Stimulated activated CD8-positive, alpha-beta memory T cell treated with anti-CD3 and anti-CD28 coated beads, Interleukin-15, amount 100 ng/mL, for 1 hour (primary cell): ENCODE measurements around the gene FKBP1A.
"Not testable (repeated sequence)": the region's sequence is repeated elsewhere in the genome, so short reads cannot be mapped to it uniquely, and the experiment has no call there.

Source experiments
- DNase-seq: peaks from one replicate; pipeline ENCODE4 v3.0.0-alpha.2; 2020; ENCODE audit warnings: low read depth

Gene FKBP1A

DNA sequence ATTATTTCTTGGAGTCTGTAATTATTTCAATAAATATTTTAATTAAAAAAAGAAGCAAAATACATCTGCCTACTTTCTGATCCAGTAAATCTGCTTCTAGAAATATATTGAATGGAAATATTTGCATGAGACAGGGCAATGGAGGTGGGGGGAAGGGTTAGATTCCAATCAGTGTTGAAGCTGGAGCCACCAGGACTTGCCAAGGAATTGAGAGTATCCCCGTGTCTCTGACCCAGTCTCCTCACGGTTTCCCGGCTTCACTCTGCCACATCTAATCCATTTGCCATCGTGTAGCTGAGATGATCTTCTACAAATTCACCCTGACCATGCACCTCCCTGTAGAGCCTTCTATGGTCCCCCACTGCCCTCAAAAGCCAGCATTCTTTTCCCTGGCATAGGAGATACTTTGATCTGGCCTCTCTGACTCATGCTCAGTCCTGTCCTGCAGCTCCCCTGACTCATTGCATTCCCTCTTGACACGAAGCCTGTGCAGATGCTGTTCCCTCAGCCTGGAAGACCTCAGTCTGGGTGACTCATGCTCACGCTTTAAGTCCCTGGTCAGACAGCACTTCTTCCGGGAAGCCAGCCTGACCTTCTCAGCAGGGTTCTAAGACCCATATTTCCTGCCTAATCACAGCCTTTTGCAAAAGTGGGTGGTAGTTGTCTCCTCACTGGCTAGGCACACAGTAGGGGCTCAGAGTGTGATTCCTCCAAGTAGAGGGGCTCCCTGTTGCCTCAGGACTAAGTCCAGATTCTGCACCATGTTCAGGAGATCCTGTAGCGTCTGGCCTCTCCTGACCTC, 23.0 kb upstream of the FKBP1A start:
- DNase-seq, result no peak

GRCh38 chr20:1414982-1415381, 22.1 kb upstream of the FKBP1A start:
- DNase-seq, result no peak

DNA sequence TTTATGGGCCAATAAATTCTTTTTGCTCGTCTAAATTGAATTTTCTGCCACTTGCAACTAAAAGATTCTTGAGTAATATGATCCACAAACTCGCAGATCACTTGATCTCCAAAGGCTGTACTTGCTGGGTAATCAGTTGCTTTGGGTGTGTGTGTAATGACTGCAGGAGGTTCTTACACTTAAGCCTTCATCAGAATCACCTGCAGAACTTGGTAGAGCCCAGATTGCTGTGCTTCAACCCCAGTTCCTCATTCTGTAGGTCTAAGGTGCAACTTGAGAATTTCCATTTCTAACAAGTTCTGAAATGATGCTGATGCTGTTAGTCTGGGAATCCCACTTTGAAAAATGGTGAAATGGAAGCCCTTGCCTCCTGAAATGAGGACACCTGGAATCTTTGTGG, 12.9 kb upstream of the FKBP1A start:
- DNase-seq, result no peak

GRCh38 chr20:1403624-1404023, 10.8 kb upstream of the FKBP1A start:
- DNase-seq, result no peak

- no peak for DNase-seq
Measured at GRCh38 chr20:1402149-1402548, 9.3 kb upstream of the FKBP1A start.

- no peak for DNase-seq
Measured at GRCh38 chr20:1401451-1401907, 8.6 kb upstream of the FKBP1A start.

DNA sequence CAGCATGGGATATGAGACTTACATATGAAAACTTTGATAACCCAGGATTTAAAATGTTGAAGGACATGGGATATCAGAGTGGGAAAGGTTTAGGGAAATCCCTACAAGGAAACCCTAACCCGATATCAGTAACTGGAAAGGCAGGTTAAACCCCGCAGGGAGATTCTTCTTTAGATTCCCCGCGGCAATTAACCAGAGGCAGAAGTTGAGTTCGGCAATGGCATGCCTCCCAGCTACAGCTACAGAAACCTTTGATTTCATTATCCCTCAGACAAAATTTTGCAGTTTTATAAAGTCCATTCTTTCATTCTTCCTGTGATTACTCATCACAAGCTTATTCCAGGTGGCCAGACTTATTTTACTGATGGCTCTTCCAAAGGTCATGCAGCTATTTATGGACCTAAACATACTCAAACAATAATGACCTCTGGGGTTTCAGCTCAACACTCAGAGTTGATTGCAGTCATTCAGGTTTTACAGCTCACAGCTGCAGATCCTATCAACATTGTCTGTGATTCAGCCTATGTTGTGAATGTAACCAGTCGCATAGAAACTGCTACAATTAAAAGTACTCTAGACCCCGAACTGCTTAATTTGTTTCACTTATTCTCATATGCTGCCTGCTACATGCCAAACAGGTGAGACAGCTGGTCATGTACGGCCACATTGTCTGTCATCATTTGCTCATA, 7.0 kb upstream of the FKBP1A start:
- not testable (repeated sequence) for DNase-seq

DNA sequence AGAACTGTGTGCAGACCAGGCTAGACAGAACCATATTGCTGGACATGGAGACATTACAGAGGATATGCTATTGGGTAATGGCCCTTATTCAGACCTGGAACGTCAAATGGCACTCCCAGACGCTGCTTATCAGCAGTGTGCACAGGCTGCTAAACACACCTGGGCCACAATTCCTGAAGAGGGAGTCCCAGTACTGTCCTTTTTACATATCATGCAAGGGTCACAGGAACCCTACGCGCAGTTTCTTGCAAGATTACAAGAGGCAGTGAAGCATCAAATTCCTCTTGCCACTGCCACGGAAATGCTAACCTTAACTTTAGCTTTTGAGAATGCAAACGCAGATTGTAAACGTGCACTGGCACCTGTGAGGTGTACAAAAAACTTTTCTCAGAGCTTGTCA, 5.3 kb upstream of the FKBP1A start:
- not testable (repeated sequence) for DNase-seq

- DNase-seq, result no peak
Measured at GRCh38 chr20:1397710-1398109, 4.9 kb upstream of the FKBP1A start.

GRCh38 chr20:1396702-1397101, 3.8 kb upstream of the FKBP1A start:
- no peak for DNase-seq

- no peak for DNase-seq
Measured at GRCh38 chr20:1396264-1396663, 3.4 kb upstream of the FKBP1A start.

GRCh38 chr20:1394686-1395085, 1.8 kb upstream of the FKBP1A start:
- no peak for DNase-seq

- no peak for DNase-seq
Measured at GRCh38 chr20:1393507-1393882, 641 bp upstream of the FKBP1A start.

GRCh38 chr20:1392443-1392692, 486 bp downstream of the FKBP1A start:
- no peak for DNase-seq

DNA sequence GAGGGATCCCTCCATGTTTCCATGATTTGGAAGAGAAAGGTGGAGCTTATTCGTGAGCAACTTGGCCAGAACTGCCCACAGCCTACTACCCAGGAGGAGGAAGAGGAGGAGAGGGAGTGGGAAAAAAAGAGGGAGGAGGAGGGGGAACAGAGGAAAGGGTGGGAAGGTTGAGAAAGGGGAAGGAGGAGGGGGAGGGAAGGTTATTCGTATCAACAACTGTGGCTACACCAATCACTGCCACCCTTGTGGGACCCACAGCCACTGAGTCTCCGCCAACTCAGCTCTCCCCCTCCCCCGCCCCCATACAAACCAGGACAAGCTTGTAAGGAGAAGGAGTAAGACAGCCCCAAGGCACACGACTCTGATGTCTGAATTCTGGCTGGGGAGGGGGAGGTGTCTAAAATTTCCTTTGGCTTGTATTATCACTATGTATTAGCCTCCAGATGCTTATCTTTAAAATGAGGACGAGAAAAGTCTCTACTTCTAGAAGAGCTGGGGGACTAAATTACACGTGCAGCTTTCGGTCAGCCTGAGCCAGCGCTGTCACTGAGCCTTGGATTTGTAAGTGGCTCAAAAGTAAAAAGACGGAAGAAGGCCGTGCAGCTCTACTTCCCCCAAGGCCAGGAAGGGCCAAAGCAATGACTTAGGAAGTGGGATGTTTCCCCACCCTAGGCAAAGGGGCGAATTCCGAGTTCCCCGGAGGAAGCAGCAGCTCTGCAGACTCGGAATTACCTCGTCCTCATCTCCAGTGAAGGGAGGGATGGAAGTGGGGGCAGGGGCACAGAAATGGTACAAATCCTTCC, 1.0 kb downstream of the FKBP1A start:
- DNase-seq, result no peak

DNA sequence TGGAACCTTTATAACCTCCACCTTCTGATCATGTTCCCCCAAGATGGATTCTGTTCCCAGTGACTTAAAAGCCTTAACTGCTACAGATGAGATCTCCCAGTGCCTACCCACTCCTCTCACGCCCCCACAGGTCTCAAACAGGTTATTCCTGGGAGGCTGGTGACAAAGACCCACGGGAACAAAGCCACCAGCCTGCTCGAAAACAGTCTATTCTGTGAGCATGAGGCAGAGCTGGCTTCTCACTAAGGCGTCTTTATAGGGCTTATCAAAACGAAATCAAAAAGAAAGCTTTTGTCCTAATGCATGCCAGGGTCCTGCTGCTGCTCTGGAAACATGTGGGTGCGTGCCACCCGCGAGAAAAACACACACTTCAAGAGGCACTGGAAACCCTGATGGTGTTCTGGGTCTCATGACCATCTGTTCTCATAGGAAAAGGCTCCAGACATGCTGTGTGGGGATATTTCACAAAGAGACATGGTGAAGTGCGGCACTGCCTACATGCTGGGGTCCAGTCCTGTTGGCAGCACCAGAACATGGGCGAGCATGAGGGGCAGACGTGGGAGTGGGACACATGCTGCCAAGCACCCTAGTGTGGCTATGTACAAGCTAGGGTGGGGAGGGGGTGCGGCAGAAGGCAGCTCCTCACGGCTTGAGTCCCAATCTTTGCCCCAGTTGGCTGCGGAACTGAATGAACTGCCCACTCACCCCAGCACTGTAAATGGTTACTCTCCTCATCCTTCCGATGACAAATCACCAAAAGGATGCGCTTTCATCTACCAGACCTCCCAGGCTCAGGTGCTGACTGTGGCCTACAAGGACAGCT, 2.1 kb downstream of the FKBP1A start:
- DNase-seq, result no peak

GRCh38 chr20:1389703-1390580, 2.9 kb downstream of the FKBP1A start:
- DNase-seq, result no peak

DNA sequence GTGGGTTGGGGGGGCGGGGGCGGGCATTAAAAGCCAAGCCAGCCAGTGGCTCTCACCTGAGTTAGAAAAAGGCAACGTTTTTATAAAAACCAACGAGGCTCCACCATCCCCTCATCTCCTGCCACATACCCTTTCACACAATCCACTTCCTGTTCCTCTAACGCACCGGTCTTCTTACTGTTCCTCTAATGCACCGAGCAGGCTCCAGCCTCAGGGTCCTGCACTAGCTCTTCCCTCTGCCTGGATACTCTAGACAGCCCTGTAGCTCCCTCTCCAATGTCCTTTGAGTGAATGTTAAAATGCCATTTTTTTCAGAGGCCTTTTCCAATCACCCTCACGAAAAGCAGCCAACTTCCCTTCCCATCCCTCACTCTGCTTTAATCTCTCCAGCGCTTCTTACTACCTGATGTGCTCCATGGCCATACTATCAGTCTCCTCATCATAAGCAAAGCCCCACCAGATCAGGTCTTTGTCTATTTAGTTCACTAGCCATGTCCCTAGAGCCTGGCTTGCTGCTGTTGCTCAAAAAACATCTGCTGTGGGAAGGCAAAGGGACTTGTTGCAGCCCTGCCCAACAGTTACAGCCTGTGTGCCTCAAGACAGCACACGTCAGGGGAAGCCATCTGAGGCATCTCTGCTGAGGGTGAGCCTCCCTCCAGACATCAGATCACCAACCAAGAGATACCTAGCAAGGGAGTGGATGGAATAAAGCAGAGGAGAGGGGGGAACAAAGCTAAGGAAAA, 3.9 kb downstream of the FKBP1A start:
- DNase-seq, result no peak

- no peak for DNase-seq
Measured at GRCh38 chr20:1388253-1388652, 4.6 kb downstream of the FKBP1A start.

- DNase-seq, result no peak
Measured at GRCh38 chr20:1386323-1386722, 6.5 kb downstream of the FKBP1A start.
